CD8-positive, alpha-beta memory T cell (primary cell): ENCODE measurements around the gene NFX1. TPM values are rescaled to one million over a fixed set of nuclear protein-coding genes. Genes with fewer than 3 reads are reported as not detected.
"Not testable (repeated sequence)": the region's sequence is repeated elsewhere in the genome, so short reads cannot be mapped to it uniquely, and the experiment has no call there.

Experiments used
- CTCF ChIA-PET: fragments of 350-600 bp; sonication (Branson Sonifier 250); formaldehyde crosslinking; loops from one replicate; lab custom pipeline; 2021; ENCODE audit warnings: antibody characterized with exemption; lab: Charles Lee
- POLR2A ChIA-PET: fragments of 350-600 bp; sonication (Branson Sonifier 250); formaldehyde crosslinking; loops from one replicate; lab custom pipeline; 2021; ENCODE audit warnings: antibody characterized with exemption; lab: Charles Lee
- DNase-seq, 5 donors: peaks; one replicate each; pipeline versions ENCODE4 v3.0.0 to v3.0.0-alpha.2; 2020 to 2022; ENCODE audit warnings: mixed read lengths in 1 of 5
- H3K27ac ChIP-seq: one replicate; pipeline ENCODE4 v1.7.0; 2013; ENCODE audit warnings: low read depth, mild to moderate bottlenecking, low read length, moderate library complexity
- H3K27me3 ChIP-seq: 2 replicates; pipeline ENCODE4 v1.7.0; 2013; ENCODE audit warnings: low read length, mild to moderate bottlenecking; ENCODE audit not compliant: insufficient read depth, poor library complexity, severe bottlenecking
- H3K36me3 ChIP-seq: 2 replicates; pipeline ENCODE4 v1.7.0; 2013; ENCODE audit warnings: mild to moderate bottlenecking, low read length, moderate library complexity; ENCODE audit not compliant: insufficient read depth
- H3K4me1 ChIP-seq: 2 replicates; pipeline ENCODE4 v1.7.0; 2013; ENCODE audit warnings: mild to moderate bottlenecking, low read length, moderate library complexity; ENCODE audit not compliant: insufficient read depth
- H3K4me3 ChIP-seq: 2 replicates; pipeline ENCODE4 v1.7.0; 2013; ENCODE audit warnings: mild to moderate bottlenecking, low read length
- H3K9me3 ChIP-seq: 2 replicates; pipeline ENCODE4 v1.7.0; 2013; ENCODE audit warnings: mild to moderate bottlenecking, low read length
- H3K27ac Mint-ChIP-seq, 8 donors: one replicate each; pipeline ENCODE4 v1.8.0; 2020 to 2021; ENCODE audit warnings: mixed read lengths in 8 of 8, mild to moderate bottlenecking in 6 of 8, inconsistent platforms in 3 of 8, moderate library complexity in 3 of 8
- H3K27me3 Mint-ChIP-seq, 2 donors: one replicate each; pipeline ENCODE4 v1.8.0; 2020 to 2021; ENCODE audit warnings: mixed read lengths in 2 of 2, mild to moderate bottlenecking in 1 of 2, moderate library complexity in 1 of 2
- H3K36me3 Mint-ChIP-seq, 3 donors: one replicate each; pipeline ENCODE4 v1.8.0; 2020 to 2021; ENCODE audit warnings: mixed read lengths in 3 of 3, inconsistent platforms in 1 of 3, mild to moderate bottlenecking in 1 of 3
- H3K4me1 Mint-ChIP-seq, 3 donors: one replicate each; pipeline ENCODE4 v1.8.0; 2020 to 2021; ENCODE audit warnings: mixed read lengths in 3 of 3, inconsistent platforms in 1 of 3, mild to moderate bottlenecking in 1 of 3
- H3K4me3 Mint-ChIP-seq, 7 donors: one replicate each; pipeline ENCODE4 v1.8.0; 2020 to 2021; ENCODE audit warnings: mixed read lengths in 7 of 7, mild to moderate bottlenecking in 6 of 7, moderate library complexity in 4 of 7, inconsistent platforms in 2 of 7
- H3K9me3 Mint-ChIP-seq, 5 donors: one replicate each; pipeline ENCODE4 v1.8.0; 2020 to 2022; ENCODE audit warnings: mixed read lengths in 5 of 5, mild to moderate bottlenecking in 3 of 5, moderate library complexity in 2 of 5, inconsistent platforms in 1 of 5
- polyA plus RNA-seq: library from polyadenylated mRNA; unstranded; fragments of 300-500 nt; fragmentation: Illumina TruSeq; gene quantifications from one replicate; pipeline ENCODE4 v1.2.3, GENCODE V29; 2021
- total RNA-seq, 2 experiments: library from RNA; stranded (reverse); gene quantifications; one replicate each; pipeline ENCODE4 v1.2.3, GENCODE V29; 2021

The NFX1 gene
- total and polyA plus RNA-seq, 3 experiments from 2014 or later: 38.8 to 45.6 (median 42.7) TPM

GRCh38 chr9:33348998-33349397, 58.7 kb downstream of the NFX1 start:
- CTCF ChIA-PET: no interaction called here
- peaks cover 29% of the 10 kb centered on the region for H3K36me3 ChIP-seq
- Mint-ChIP-seq H3K27me3 (no peaks in the 10 kb centered on the region), H3K27ac (peak overlapping the region in 3 of 8 donors; percentile 2 to 64 (median 5)), H3K4me3 (no peak overlapping the region), H3K9me3 (no peaks in the 10 kb centered on the region), H3K4me1 (no peaks in the 10 kb centered on the region), H3K36me3 (peaks cover 21 to 67% (median 35%) of the 10 kb centered on the region in 3 donors)
- POLR2A ChIA-PET: no interaction called here
- H3K4me1 ChIP-seq: no peaks in the 10 kb centered on the region
- H3K4me3 ChIP-seq: no peak overlapping the region
- H3K9me3 ChIP-seq: no peaks in the 10 kb centered on the region
- H3K27ac ChIP-seq: no peak overlapping the region
- DNase-seq: no peak
- H3K27me3 ChIP-seq: no peaks in the 10 kb centered on the region

GRCh38 chr9:33349743-33350142, 59.4 kb downstream of the NFX1 start:
- CTCF ChIA-PET: interaction anchor here (0.7 kb wide), 1 partner anchor 39 kb away, joined by 3 read pairs; no protein-coding TSS in a partner anchor

GRCh38 chr9:33350310-33350709, 60.0 kb downstream of the NFX1 start:
- H3K27me3 Mint-ChIP-seq: no peaks in the 10 kb centered on the region
- H3K9me3 Mint-ChIP-seq: no peaks in the 10 kb centered on the region
- H3K36me3 Mint-ChIP-seq: peaks cover 21 to 71% (median 41%) of the 10 kb centered on the region in 3 donors
- no peak overlapping the region for H3K4me3 ChIP-seq
- ChIA-PET CTCF (no interaction called here), POLR2A (interaction anchor here (0.7 kb wide), 1 partner anchor 699 kb away, joined by 7 read pairs; no protein-coding TSS in a partner anchor)
- H3K27me3 ChIP-seq: no peaks in the 10 kb centered on the region
- H3K4me3 Mint-ChIP-seq: no peak overlapping the region
- H3K27ac ChIP-seq: no peak overlapping the region
- H3K36me3 ChIP-seq: peaks cover 26% of the 10 kb centered on the region
- peak overlapping the region in 5 of 8 donors; percentile 10 to 78 (median 42) for H3K27ac Mint-ChIP-seq
- no peak for DNase-seq
- no peaks in the 10 kb centered on the region for H3K4me1 ChIP-seq
- H3K9me3 ChIP-seq: no peaks in the 10 kb centered on the region
- no peaks in the 10 kb centered on the region for H3K4me1 Mint-ChIP-seq

More at GRCh38 chr9:33349743-33350142, 59.4 kb downstream of the NFX1 start:
- Histone ChIP-seq H3K4me1 (no peaks in the 10 kb centered on the region), H3K4me3 (no peak overlapping the region), H3K27me3 (no peaks in the 10 kb centered on the region), H3K36me3 (peaks cover 26% of the 10 kb centered on the region), H3K27ac (no peak overlapping the region), H3K9me3 (no peaks in the 10 kb centered on the region)
- Mint-ChIP-seq H3K4me1 (no peaks in the 10 kb centered on the region), H3K36me3 (peaks cover 21 to 70% (median 39%) of the 10 kb centered on the region in 3 donors), H3K9me3 (no peaks in the 10 kb centered on the region), H3K4me3 (no peak overlapping the region), H3K27ac (peak overlapping the region in 1 of 8 donors; percentile 80), H3K27me3 (no peaks in the 10 kb centered on the region)
- POLR2A ChIA-PET: interaction anchor here (0.7 kb wide), 1 partner anchor 699 kb away, joined by 7 read pairs; no protein-coding TSS in a partner anchor
- DNase-seq: no peak

GRCh38 chr9:33351547-33351946, 61.2 kb downstream of the NFX1 start:
- no peaks in the 10 kb centered on the region for H3K27me3 Mint-ChIP-seq
- H3K4me1 Mint-ChIP-seq: no peaks in the 10 kb centered on the region
- peak overlapping the region in 3 of 8 donors; percentile 43 to 84 (median 83) for H3K27ac Mint-ChIP-seq
- H3K9me3 Mint-ChIP-seq: no peaks in the 10 kb centered on the region
- Histone ChIP-seq H3K4me1 (no peaks in the 10 kb centered on the region), H3K36me3 (peaks cover 16% of the 10 kb centered on the region), H3K27ac (no peak overlapping the region), H3K9me3 (no peaks in the 10 kb centered on the region), H3K4me3 (no peak overlapping the region), H3K27me3 (no peaks in the 10 kb centered on the region)
- H3K36me3 Mint-ChIP-seq: peaks cover 15 to 70% (median 39%) of the 10 kb centered on the region in 3 donors
- ChIA-PET CTCF (no interaction called here), POLR2A (no interaction called here)
- no peak for DNase-seq
- no peak overlapping the region for H3K4me3 Mint-ChIP-seq

- Mint-ChIP-seq H3K9me3 (no peaks in the 10 kb centered on the region), H3K4me3 (no peak overlapping the region), H3K27me3 (no peaks in the 10 kb centered on the region), H3K36me3 (peaks cover 0 to 59% (median 20%) of the 10 kb centered on the region in 3 donors), H3K4me1 (no peaks in the 10 kb centered on the region), H3K27ac (peak overlapping the region in 5 of 8 donors; percentile 25 to 65 (median 51))
- POLR2A ChIA-PET: no interaction called here
- Histone ChIP-seq H3K27me3 (no peaks in the 10 kb centered on the region), H3K4me1 (no peaks in the 10 kb centered on the region), H3K27ac (no peak overlapping the region), H3K4me3 (no peak overlapping the region), H3K9me3 (no peaks in the 10 kb centered on the region), H3K36me3 (peaks cover under 1% of the 10 kb centered on the region)
- no peak for DNase-seq
- CTCF ChIA-PET: no interaction called here
Measured at GRCh38 chr9:33354651-33355211, 64.4 kb downstream of the NFX1 start.

- DNase-seq: no peak
- Histone ChIP-seq H3K9me3 (no peaks in the 10 kb centered on the region), H3K4me1 (no peaks in the 10 kb centered on the region), H3K36me3 (peaks cover 6% of the 10 kb centered on the region), H3K27ac (no peak overlapping the region), H3K4me3 (no peak overlapping the region), H3K27me3 (no peaks in the 10 kb centered on the region)
- ChIA-PET POLR2A (no interaction called here), CTCF (interaction anchor here (1.0 kb wide), 1 partner anchor 20 kb away, joined by 3 read pairs; no protein-coding TSS in a partner anchor)
- peaks cover 0 to 65% (median 20%) of the 10 kb centered on the region in 3 donors for H3K36me3 Mint-ChIP-seq
- no peak overlapping the region for H3K27ac Mint-ChIP-seq
- no peaks in the 10 kb centered on the region for H3K27me3 Mint-ChIP-seq
- no peaks in the 10 kb centered on the region for H3K9me3 Mint-ChIP-seq
- H3K4me3 Mint-ChIP-seq: no peak overlapping the region
- H3K4me1 Mint-ChIP-seq: no peaks in the 10 kb centered on the region
Measured at GRCh38 chr9:33355933-33356332, 65.6 kb downstream of the NFX1 start.

- DNase-seq, H3K4me3 ChIP-seq, H3K4me3 Mint-ChIP-seq, H3K4me1 ChIP-seq, H3K36me3 ChIP-seq, POLR2A ChIA-PET, H3K27ac ChIP-seq, H3K27me3 ChIP-seq, H3K4me1 Mint-ChIP-seq, H3K9me3 Mint-ChIP-seq, H3K27ac Mint-ChIP-seq, H3K27me3 Mint-ChIP-seq, CTCF ChIA-PET, H3K9me3 ChIP-seq: not testable (repeated sequence)
- H3K36me3 Mint-ChIP-seq: peaks cover 0 to 67% (median 21%) of the 10 kb centered on the region in 3 donors
Measured at GRCh38 chr9:33358641-33359040, 68.3 kb downstream of the NFX1 start.

GRCh38 chr9:33364127-33364526, 73.8 kb downstream of the NFX1 start:
- peak overlapping the region in 4 of 8 donors; percentile 13 to 61 (median 28) for H3K27ac Mint-ChIP-seq

More at GRCh38 chr9:33364127-33364526, 73.8 kb downstream of the NFX1 start:
- Mint-ChIP-seq H3K27me3 (no peaks in the 10 kb centered on the region), H3K4me1 (no peaks in the 10 kb centered on the region), H3K4me3 (no peak overlapping the region), H3K9me3 (no peaks in the 10 kb centered on the region), H3K36me3 (peaks cover 0 to 78% (median 21%) of the 10 kb centered on the region in 3 donors)
- POLR2A ChIA-PET: no interaction called here
- no peak for DNase-seq
- Histone ChIP-seq H3K27ac (no peak overlapping the region), H3K4me3 (no peak overlapping the region), H3K27me3 (no peaks in the 10 kb centered on the region), H3K4me1 (no peaks in the 10 kb centered on the region), H3K9me3 (no peaks in the 10 kb centered on the region), H3K36me3 (peaks cover 24% of the 10 kb centered on the region)
- CTCF ChIA-PET: interaction anchor here (3.0 kb wide), 1 partner anchor 11 kb away, joined by 15 read pairs; no protein-coding TSS in a partner anchor
